ENCODE results near the gene ENOX1.
A peak's percentile ranks its signal among the peaks of the same experiment; 100 is the strongest.

The ENOX1 gene

GRCh38 chr13:43537124-43537523 is 249.6 kb downstream of the ENOX1 start:
- Mint-ChIP-seq H3K9me3 (peaks cover 5% of the 10 kb centered on the region), H3K36me3 (ENCODE audit: low read depth) (peaks cover 7% of the 10 kb centered on the region), H3K4me3 (no peak overlapping the region), H3K27ac (no peak overlapping the region), H3K4me1 (peaks cover 5% of the 10 kb centered on the region), H3K27me3 (ENCODE audit: low read depth) (no peaks in the 10 kb centered on the region)
- no peak for TF ChIP-seq CTCF (IDR thresholded peaks at IDR 0.05; ENCODE audit: unreplicated experiment in 3 of 3)

- no peak overlapping the region for H3K4me3 Mint-ChIP-seq
Measured at GRCh38 chr13:43529796-43530195, 257.0 kb downstream of the ENOX1 start.

GRCh38 chr13:43528992-43529391 is 257.8 kb downstream of the ENOX1 start:
- Mint-ChIP-seq H3K4me1 (no peaks in the 10 kb centered on the region), H3K36me3 (ENCODE audit: low read depth) (no peaks in the 10 kb centered on the region), H3K9me3 (no peaks in the 10 kb centered on the region), H3K4me3 (no peak overlapping the region), H3K27ac (no peak overlapping the region), H3K27me3 (ENCODE audit: low read depth) (no peaks in the 10 kb centered on the region)
- TF ChIP-seq CTCF (IDR thresholded peaks at IDR 0.05; ENCODE audit: unreplicated experiment in 3 of 3) = no peak

More at GRCh38 chr13:43529796-43530195, 257.0 kb downstream of the ENOX1 start:
- H3K27ac Mint-ChIP-seq = no peak overlapping the region
- no peaks in the 10 kb centered on the region for H3K9me3 Mint-ChIP-seq
- no peaks in the 10 kb centered on the region for H3K27me3 Mint-ChIP-seq (ENCODE audit: low read depth)
- H3K4me1 Mint-ChIP-seq = no peaks in the 10 kb centered on the region
- H3K36me3 Mint-ChIP-seq (ENCODE audit: low read depth) = no peaks in the 10 kb centered on the region
- TF ChIP-seq CTCF (IDR thresholded peaks at IDR 0.05; ENCODE audit: unreplicated experiment in 3 of 3) = no peak

- Mint-ChIP-seq H3K27me3 (ENCODE audit: low read depth) (peaks cover 3% of the 10 kb centered on the region), H3K27ac (no peak overlapping the region), H3K4me1 (peaks cover 11% of the 10 kb centered on the region), H3K4me3 (no peak overlapping the region), H3K9me3 (no peaks in the 10 kb centered on the region), H3K36me3 (ENCODE audit: low read depth) (no peaks in the 10 kb centered on the region)
- TF ChIP-seq CTCF (IDR thresholded peaks at IDR 0.05; ENCODE audit: unreplicated experiment in 3 of 3) = no peak
Measured at GRCh38 chr13:43522788-43523187, 264.0 kb downstream of the ENOX1 start.

- TF ChIP-seq CTCF (IDR thresholded peaks at IDR 0.05; ENCODE audit: unreplicated experiment in 3 of 3) = no peak
- Mint-ChIP-seq H3K4me1 (peaks cover 27% of the 10 kb centered on the region), H3K27me3 (ENCODE audit: low read depth) (peaks cover 3% of the 10 kb centered on the region), H3K4me3 (no peak overlapping the region), H3K9me3 (no peaks in the 10 kb centered on the region), H3K27ac (peak overlapping the region in 2 of 3 experiments; percentile 61 to 81), H3K36me3 (ENCODE audit: low read depth) (no peaks in the 10 kb centered on the region)
Measured at GRCh38 chr13:43520351-43520750, 266.4 kb downstream of the ENOX1 start.

GRCh38 chr13:43518833-43519232 is 267.9 kb downstream of the ENOX1 start:
- Mint-ChIP-seq H3K36me3 (ENCODE audit: low read depth) (no peaks in the 10 kb centered on the region), H3K4me1 (peaks cover 42% of the 10 kb centered on the region), H3K27me3 (ENCODE audit: low read depth) (peaks cover 3% of the 10 kb centered on the region), H3K27ac (peak overlapping the region in 1 of 3 experiments; percentile 61), H3K9me3 (no peaks in the 10 kb centered on the region), H3K4me3 (no peak overlapping the region)
- no peak for TF ChIP-seq CTCF (IDR thresholded peaks at IDR 0.05; ENCODE audit: unreplicated experiment in 3 of 3)
